MCF 10A (cell line): Measurements from ENCODE around the gene SALL3. TPM values are rescaled to one million over a fixed set of nuclear protein-coding genes. Genes with fewer than 3 reads are reported as not detected.

Experiments
- BruUV-seq: library from RNA; stranded (reverse); fragments of 400-500 nt; replicated peaks from 2 replicates; lab custom pipeline; 2021; lab: Mats Ljungman, UMichigan
- CTCF ChIA-PET: fragments of 300-600 bp; sonication (Branson Sonifier 250); formaldehyde crosslinking; extraction: SDS; loops from one replicate; lab custom pipeline; 2021; ENCODE audit warnings: antibody characterized with exemption, inconsistent platforms; lab: Yijun Ruan, JAX
- POLR2A ChIA-PET: fragments of 300-600, 350-650 bp; sonication (Branson Sonifier 250); formaldehyde crosslinking; extraction: SDS; loops from one replicate; lab custom pipeline; 2020; ENCODE audit warnings: antibody characterized with exemption, inconsistent platforms; lab: Yijun Ruan, JAX
- DNase-seq: peaks from one replicate; pipeline ENCODE4 v3.0.0-alpha.2; 2018; ENCODE audit not compliant: unreplicated experiment
- H3K27ac Mint-ChIP-seq: one replicate; pipeline ENCODE4 v1.8.0; 2022; ENCODE audit warnings: mild to moderate bottlenecking, low read depth, mixed read lengths; ENCODE audit not compliant: unreplicated experiment
- H3K27me3 Mint-ChIP-seq: one replicate; pipeline ENCODE4 v1.8.0; 2022; ENCODE audit warnings: mixed read lengths; ENCODE audit not compliant: insufficient read depth, unreplicated experiment
- H3K36me3 Mint-ChIP-seq: one replicate; pipeline ENCODE4 v1.8.0; 2022; ENCODE audit warnings: mild to moderate bottlenecking, moderate library complexity, mixed read lengths; ENCODE audit not compliant: insufficient read depth, unreplicated experiment
- H3K4me1 Mint-ChIP-seq: one replicate; pipeline ENCODE4 v1.8.0; 2022; ENCODE audit warnings: mixed read lengths; ENCODE audit not compliant: insufficient read depth, unreplicated experiment
- H3K4me3 Mint-ChIP-seq: one replicate; pipeline ENCODE4 v1.8.0; 2022; ENCODE audit warnings: mild to moderate bottlenecking, moderate library complexity, mixed read lengths; ENCODE audit not compliant: unreplicated experiment
- H3K9me3 Mint-ChIP-seq: one replicate; pipeline ENCODE4 v1.8.0; 2022; ENCODE audit warnings: mixed read lengths; ENCODE audit not compliant: unreplicated experiment
- CTCF ChIP-seq: fragments of 200-600 bp; IDR thresholded peaks from one replicate; pipeline ENCODE4 v1.8.0; 2022; ENCODE audit warnings: antibody characterized with exemption, mild to moderate bottlenecking; ENCODE audit not compliant: unreplicated experiment
- intact Hi-C: fragments of 100-400 bp; cut with micrococcal nuclease; formaldehyde crosslinking; loops from 2 replicates; pipeline ENCODE4 v1.14.1; 2022
- total RNA-seq: library from RNA; stranded (reverse); gene quantifications from 2 replicates; pipeline ENCODE4 v1.2.3, GENCODE V29; 2022

SALL3 gene
- total RNA-seq, 1 experiment from 2014 or later: not detected

- CTCF ChIA-PET: no interaction called here
- no peaks in the 10 kb centered on the region for H3K36me3 Mint-ChIP-seq
- intact Hi-C loops: no loop called here
- BruUV-seq: no TSS peak
- H3K4me3 Mint-ChIP-seq: no peak overlapping the region
- H3K9me3 Mint-ChIP-seq: no peaks in the 10 kb centered on the region
- H3K4me1 Mint-ChIP-seq: no peaks in the 10 kb centered on the region
- TF ChIP-seq CTCF: no peak
- H3K27ac Mint-ChIP-seq: no peak overlapping the region
- POLR2A ChIA-PET: no interaction called here
- no peak for DNase-seq
- H3K27me3 Mint-ChIP-seq: peaks cover 7% of the 10 kb centered on the region
Observed at GRCh38 chr18:79008356-79008940, 28.8 kb downstream of the SALL3 start.

- Mint-ChIP-seq H3K4me3 (no peak overlapping the region), H3K27ac (no peak overlapping the region), H3K4me1 (no peaks in the 10 kb centered on the region), H3K27me3 (peaks cover 22% of the 10 kb centered on the region), H3K36me3 (no peaks in the 10 kb centered on the region), H3K9me3 (no peaks in the 10 kb centered on the region)
- no peak for TF ChIP-seq CTCF
- ChIA-PET POLR2A (no interaction called here), CTCF (interaction anchor here (1.1 kb wide), 1 partner anchor 9 kb away, joined by 3 read pairs; no protein-coding TSS in a partner anchor)
- DNase-seq: no peak
- BruUV-seq: no TSS peak
- intact Hi-C loops: no loop called here
Observed at GRCh38 chr18:79010802-79011201, 31.2 kb downstream of the SALL3 start.

GRCh38 chr18:79011300-79011870 is 31.8 kb downstream of the SALL3 start:
- CTCF ChIA-PET: interaction anchor here (0.6 kb wide), 1 partner anchor 1331 kb away, joined by 3 read pairs; no protein-coding TSS in a partner anchor
- H3K4me1 Mint-ChIP-seq: no peaks in the 10 kb centered on the region

More at GRCh38 chr18:79011300-79011870, 31.8 kb downstream of the SALL3 start:
- intact Hi-C loops: no loop called here
- H3K27me3 Mint-ChIP-seq: peaks cover 23% of the 10 kb centered on the region
- no peak overlapping the region for H3K27ac Mint-ChIP-seq
- POLR2A ChIA-PET: no interaction called here
- DNase-seq: no peak
- no peaks in the 10 kb centered on the region for H3K36me3 Mint-ChIP-seq
- no peak for TF ChIP-seq CTCF
- no TSS peak for BruUV-seq
- H3K9me3 Mint-ChIP-seq: no peaks in the 10 kb centered on the region
- no peak overlapping the region for H3K4me3 Mint-ChIP-seq
